ENCODE results near the gene CUL1.

The CUL1 gene

DNA sequence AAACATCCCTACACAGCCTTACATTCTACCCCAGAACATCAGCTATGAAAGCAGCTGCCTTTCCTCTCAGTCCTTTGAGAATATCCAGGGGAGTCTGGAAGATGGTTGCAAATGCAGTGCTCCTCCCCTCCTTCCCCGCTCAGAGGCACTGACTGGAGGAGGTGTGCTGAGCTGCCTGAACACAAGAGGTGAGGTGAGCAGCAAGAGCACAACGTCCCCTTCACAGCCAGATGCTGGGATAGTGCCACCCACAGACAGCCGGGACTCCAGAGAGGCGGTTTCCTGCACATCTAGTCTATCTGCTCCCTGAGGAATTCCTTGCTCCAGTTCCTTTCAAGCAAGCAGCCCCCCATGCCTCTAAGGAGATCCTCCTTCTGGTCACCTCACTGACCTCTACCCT is 111.2 kb downstream of the CUL1 start:
- DNase-seq, result no peak

DNA sequence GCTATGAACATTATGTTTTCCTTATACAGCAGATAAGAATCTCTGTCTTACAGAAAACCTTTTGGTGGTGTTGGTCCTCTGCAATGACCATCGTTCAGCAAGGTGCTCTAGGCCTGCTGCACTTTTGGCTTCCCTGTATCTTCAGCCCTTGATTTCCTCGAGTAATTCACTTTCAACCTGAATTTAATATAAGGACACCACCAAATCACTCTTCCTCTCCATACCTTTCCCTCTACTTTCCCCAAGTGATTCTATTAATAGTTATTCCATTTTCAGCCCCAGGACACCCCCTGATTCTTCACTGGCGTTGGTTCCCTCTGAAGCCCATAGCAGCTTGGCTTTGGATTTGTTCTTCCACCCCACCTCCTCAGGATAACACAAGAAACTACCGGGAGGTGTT is 113.2 kb downstream of the CUL1 start:
- DNase-seq, result no peak

DNA sequence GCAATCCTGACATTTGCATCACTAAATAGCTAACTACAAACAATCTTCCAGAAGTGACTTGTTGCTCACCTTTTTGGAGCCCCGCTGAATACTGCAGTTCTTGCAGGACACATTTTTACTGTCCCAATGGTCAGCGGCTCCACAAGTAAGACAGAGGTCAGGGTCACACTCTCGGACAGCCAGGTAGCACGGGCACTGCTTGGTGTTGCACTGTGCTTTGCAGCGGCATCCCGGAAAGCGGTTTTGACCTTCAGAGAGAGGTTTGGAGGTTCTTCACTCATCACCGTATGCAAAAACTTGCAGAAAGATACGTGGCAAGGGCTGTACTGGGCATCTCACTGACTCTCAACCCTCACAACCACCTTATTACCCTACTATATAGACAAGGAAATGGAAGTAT is 115.2 kb downstream of the CUL1 start:
- DNase-seq, result no peak

DNA sequence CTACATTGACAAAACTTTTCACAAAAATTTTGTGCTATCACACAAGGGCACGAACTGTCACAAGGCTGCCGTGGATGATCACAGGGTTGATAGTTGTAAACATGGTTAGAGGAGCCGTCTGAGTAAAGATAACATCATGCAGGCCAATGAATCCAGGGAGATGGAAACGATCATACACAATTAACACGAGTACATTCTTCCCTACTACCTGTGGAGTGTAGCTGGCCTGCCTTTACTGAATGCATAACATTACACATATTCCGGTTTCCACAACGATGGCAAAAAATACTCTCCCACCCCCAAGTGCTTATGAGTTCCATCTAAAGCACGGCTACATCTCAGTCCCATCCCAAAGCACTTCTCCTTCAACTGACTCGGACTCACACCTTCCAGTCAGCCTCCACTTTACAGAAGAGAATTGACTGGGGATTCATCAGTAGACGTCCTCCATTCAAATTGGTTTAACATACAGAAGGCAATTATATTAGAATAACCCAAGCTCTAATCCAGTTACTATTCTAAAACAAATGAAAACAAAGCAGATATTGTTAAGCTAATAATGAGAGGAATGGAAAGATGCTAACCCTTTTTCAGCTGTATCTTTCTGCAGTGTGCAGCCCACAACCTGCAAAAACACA is 116.3 kb downstream of the CUL1 start:
- no peak for DNase-seq

DNA sequence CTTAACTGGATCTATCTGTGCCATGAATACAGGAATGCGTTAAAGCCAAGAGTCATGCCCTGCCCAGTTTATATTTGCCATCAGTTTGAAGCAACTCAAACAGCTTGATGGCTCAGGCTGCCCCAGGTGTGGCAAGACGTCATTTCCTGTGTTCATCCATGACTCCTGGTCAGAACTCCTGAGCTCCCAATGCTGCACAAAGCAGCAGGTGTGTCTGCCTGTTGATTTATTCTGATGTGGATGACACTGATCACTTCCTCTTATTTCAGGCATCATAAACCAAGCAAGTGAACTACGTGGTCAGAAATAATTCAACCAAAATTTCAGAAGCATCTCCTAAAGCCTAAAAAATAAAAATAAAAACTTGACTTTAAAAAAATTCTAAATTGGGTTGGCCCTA is 116.9 kb downstream of the CUL1 start:
- DNase-seq, result no peak

DNA sequence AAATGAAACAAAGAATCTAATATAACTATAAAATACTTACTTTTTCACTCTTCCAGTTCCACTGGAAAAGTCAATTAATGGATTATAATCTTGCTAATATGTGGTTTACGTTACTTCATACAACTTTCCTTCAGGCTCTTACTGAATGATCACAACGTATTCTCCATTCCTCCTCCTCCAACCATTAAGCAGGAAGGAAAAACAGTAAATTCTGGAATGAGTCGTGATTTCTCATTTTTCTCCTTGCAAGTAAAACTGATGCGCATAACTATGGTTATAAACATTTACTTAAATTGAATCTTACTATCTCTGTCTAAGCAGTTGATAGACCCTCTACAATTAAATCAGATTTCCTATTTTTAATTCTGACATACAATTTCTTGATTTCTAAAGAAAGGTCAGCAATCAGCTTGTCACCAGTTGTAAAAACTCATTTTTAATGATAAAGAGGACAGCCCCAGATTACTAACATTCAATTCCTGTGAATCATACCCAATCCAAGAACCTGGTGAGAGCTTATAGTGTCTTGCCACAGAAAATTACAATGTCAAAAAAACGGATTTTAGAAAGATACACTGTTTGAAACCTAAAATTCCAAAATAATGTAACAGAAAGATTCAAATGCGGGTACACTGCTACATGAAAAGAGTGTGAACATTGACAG is 121.1 kb downstream of the CUL1 start:
- peak; percentile 63 for DNase-seq

DNA sequence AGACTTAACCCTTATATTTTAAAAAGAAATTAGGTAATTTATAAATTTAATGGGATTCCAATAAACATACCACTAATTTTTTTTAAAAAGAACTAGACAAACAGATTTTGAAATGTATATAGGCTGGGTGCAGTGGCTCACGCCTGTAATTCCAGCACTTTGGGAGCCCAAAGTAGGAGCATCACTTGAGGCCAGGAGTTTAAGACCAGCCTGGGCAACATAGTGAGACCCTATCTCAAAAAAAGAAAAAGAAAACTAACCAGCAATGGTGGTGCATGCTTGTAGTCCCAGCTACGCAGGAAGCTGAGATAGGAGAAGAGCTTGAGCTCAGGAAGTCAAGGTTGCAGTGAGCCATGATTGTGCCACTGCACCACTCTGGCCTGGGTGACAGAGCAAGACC is 122.7 kb downstream of the CUL1 start:
- DNase-seq, result no peak

DNA sequence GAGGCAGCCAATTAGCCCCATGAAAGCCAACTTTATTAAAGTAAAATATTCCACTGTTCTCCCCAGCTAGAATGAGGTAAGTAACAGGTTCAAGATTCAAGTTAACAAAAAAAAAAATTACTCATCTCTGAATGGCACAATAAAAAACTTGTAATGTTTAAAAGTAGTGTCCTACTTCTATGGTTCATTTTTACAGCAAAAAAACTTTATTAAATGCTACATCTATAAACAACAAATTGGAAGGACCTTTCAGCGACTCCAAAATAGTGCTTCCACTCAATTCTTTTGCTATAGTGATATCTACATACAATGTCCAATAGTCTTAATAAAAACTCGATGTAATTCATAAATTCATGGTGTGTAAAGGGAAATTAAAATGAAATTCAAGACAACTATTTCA is 126.2 kb downstream of the CUL1 start:
- DNase-seq, result no peak

DNA sequence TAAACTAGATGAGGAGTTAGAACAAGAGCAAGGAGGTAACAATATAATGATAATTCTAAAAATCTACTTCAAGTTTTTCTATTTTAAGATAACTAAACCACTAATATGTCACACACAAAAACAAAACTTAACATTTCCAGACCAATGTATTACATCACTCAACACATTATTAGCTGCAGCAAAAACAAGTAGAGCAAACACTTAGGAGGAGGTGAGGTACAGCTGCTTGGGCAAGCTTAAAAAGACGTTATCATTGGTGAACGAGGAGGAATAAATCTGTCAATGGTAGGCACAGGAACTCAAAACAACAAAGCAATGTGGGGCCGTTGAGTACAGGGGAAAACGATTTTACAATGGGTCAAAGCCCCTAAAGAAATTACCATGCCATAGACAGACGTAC is 126.6 kb downstream of the CUL1 start:
- no peak for DNase-seq

DNA sequence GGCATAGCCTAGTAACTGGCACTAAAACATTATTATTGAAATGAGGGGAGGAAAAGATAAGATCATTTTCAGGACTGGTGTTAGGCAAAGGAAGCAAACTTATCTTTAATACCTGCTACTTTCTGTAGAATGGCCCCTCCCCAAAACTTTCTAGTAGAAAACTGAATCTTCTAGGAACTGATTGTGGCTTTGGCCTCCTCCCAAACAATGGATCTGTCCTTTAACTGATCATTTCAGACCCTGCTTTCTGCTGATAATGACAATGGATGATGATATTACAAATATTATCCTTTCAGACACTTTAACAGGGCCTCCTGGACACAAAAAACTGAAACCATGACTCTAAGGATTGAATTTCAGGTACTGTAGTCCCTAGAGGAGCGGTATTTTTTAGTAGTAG is 130.3 kb downstream of the CUL1 start:
- no peak for DNase-seq

DNA sequence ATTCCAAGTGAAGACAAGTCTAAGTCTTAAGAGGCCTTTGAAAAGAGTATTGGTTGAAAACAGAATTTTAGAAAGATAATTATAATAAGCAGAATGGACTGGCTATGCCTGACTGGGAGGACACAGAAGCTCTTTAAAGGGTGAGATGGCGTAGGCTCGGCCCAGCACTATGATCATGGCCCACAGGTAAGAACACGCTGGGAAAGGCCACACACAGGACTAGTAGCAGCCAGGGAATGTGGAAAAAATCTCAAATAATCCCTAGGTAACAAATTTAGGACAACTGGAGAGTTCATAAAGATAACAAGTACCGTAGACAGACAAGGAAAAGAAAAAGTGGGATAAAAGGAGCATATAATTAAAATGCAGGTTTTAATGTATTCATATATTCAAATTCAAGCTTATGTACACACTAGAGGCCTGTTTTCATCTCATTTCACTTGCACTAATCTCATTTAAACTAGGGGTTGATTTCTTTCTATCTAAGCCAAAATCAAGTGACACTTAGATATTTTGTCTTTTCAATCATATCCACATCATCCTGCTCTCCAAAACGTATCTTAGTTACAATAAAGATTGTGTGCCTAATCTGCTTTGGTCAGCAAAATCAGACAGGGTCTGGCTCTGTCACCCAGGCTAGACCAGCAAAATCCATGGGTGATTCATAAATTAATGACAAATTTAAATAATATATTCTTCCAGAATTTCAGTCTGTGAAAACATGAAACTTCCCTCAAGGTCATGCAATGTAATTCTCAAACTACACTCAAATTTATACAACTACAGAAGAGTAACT is 132.4 kb downstream of the CUL1 start:
- DNase-seq, result no peak

DNA sequence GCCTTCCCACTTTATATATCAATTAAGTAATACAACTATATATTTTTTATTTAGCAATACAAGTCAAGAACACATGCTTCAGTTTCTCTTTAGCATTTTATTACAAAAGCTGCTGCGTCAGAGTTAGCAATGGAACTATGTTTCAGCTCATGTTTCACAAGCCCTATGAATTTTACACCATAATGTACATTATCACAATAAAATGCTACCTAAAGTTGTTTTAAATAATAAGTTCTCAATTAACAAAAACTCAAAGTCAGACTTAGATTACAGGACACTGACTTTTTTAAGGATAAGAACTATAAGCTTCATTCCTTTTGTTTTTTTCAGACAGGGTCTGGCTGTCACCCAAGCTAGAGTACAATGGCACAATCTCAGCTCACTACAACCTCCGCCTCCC is 133.1 kb downstream of the CUL1 start:
- no peak for DNase-seq

DNA sequence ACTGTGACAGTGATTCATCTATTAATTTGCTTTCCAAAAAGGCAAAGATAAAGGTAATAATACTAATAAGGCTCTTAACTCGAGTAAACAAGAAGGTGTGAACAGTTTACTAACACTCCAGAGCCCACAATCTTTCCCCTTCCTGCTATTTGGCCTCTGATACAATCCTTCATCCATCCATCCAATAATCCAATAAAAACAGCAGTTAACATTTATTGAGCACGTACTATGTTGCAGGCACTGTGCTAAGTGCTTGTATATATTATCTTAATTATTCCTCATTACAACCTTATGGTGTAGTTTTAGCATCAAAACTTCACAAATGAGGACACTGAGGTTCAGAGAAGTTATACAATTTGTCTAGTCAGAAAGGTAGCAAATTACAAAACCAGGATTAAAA is 135.9 kb downstream of the CUL1 start:
- DNase-seq, result no peak

DNA sequence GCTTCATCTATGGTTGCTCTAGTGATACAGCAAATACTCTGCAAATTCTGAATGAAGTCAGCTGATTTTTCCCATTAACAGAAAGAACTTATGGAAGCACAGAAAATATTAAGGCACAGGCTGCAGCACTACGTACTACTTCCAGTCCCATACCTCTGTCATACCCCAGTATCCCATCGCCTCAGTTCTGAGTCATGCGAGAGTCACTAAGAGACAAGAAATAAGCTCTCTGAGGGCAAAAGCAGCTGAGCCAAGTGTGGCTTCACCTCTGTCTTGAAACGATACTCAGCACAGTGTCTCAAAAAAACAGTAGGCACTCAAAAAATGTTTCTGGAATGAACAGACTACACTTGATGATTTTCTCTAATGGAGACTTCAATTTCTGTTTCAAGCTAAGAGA is 137.2 kb downstream of the CUL1 start:
- DNase-seq, result no peak

DNA sequence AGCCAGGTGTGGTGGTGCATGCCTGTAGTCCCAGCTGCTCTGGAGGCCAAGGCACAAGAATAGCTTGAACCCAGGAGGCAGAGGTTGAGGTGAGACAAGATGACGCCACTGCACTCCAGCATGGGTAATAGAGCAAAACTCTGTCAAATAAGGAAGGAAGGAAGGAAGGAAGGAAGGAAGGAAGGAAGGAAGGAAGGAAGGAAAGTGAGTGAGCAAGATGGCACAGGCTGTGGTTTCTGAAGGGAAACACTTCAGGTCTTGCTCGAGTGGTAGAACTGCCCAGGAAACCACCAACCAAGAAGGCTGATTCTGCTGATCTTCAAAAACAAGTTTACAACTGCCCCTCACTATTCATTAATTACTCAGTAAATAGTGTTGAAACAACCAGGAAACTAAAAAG is 140.2 kb downstream of the CUL1 start:
- DNase-seq, result no peak

DNA sequence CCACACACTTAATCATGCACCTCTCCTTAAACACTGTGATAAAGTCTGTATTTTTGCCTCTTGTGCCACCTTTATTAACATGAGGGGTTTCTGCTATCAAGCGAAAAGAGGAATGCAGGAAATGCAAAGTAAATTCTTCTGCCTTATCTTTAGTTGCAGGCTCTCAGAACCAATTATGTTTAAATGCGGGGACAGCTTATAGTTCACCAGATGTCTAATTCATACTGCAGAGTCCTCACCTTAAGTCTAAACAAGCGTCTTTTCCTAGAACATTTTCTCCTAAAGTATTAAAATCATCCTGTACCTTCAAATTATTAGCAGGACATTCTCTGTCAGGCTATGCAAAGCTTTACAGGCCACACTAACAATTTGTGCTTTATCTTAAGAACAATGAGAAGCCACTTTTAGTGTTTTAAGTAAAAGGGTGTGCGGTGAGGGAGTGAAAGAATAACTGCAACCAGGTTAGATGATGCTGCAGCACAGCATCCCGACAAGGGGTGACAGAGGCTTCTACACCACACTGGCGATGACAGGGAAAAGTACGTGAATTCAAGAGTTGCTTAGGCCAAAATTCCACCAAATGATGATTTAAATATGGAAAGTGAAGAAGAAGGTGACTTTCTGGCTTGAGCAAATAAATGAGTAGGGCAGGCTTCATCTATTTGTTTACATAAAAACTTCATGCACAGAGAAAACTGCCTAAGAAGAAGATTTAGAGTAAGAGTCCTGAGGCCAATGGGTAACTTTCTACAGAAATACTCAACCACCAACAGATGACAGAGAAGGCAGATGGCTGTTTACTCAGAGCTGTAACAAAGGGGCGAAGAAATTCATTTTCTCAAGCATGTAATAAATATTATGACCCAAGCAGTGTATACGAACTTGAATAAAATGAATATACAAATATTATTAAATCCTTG is 149.4 kb downstream of the CUL1 start:
- DNase-seq, result no peak

DNA sequence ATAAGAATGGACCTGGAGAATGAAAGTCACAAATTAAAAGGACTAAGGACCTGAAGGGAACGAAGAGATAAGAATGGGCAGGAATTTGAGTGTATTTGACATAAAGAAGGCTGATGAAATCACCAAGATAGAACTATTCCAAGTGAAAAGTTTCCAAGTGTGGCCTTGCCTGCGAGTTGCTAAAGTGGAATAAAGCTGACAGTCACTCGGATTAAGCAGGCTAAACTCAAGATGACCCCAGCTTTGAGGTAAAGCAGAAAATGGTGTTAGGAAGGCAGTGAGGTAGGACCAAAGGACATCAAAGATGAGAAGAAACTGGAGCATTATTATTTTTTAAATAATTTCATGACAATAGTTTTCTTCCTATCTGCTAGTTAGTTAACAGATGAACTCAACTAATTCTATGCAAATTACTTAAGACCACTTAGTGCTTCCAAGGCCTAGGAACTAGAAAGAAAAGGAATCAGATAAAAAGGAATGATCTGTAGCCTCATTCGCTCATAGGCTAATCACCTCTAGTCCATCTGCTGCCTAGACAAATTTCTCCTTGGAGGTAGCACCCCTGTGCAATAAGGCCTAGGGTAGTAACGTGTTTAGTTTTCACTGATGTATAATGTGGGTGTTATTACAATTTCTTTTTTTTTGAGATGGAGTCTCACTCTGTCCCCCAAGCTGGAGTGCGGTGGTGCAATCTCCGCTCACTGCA is 150.8 kb downstream of the CUL1 start:
- DNase-seq, result no peak

DNA sequence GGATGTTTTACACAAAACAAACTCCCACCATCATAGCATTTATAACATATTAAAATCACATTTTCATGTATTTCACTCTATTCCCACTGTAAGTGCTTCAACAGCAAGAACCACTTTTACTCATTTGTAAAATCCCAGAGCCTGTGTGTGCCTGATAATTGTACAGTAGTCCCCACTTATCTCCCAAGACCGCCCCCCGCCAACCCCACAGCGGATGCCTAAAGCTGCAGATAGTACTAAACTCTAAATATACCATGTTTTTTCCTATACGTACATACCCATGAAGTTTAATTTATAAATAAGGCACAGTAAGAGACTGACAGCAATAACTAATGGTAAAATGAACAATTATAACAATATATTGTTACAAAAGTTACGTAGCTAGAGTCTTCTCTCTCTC is 151.9 kb downstream of the CUL1 start:
- DNase-seq, result no peak
